NCI-H2107 treated with DMSO at 0.1 percent for 48 hours (cell line): ENCODE data around the gene VEGFA.

Experiments
- DNase-seq: peaks from one replicate; lab custom pipeline; 2025; ENCODE audit not compliant: unreplicated experiment; lab: John Stamatoyannopoulos, UW

The VEGFA gene

DNA sequence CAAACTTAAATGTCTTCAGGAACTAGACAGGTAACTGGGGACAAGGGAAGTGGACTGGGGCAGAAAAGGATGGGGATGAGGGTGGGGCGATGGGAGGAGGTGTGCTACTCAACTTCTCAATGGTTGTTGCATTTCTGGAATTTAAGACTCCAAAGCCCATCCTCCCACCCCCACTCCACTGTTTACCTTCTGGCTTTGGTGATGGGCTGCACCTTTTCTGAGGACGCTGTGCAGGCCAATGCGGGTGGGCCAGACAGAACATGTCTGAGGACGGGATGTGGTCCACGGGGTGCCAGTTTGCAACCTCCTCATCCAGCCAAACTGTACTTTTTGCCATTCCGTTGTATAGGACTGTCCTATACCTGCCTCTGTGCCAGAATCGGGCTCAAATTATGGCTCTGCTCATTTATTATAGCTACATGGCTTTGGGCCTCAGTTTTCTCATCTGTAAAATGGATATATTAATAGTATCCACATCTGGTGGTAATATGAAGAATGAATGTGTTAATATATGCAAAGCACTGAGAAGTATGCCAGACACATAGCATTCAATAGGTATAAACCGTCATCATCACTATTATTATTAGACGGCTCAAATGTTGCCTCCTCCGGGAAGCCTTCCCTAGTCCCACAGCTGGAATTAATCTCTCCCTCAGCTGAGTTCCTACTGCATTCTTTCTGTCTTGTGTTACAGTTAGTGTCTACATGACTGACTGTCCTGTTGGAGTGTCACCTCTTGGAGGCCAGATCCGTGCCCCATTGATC, 31.0 kb upstream of the VEGFA start:
- no peak for DNase-seq

DNA sequence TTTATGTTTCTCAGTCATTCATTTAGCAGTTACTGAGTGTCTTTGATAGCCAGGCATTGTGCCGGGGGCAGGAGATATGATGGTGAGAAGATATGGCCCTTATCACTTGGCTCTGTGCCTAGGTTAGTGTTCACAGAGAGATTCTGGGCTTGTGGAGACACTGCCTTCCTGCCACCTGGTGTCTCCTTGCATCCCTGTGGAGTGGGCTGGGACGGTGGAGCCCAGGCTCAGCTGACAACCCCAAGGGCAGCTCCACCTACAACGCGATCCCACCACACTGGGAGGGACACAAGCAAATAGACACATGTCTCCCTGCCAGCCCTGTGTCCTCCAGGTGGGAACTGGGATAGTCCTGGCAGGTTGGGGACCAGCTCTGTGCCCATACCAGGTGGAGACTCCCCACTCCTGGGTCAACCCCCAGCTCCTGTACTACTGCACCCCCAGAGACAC, 30.3 kb upstream of the VEGFA start:
- DNase-seq = no peak

DNA sequence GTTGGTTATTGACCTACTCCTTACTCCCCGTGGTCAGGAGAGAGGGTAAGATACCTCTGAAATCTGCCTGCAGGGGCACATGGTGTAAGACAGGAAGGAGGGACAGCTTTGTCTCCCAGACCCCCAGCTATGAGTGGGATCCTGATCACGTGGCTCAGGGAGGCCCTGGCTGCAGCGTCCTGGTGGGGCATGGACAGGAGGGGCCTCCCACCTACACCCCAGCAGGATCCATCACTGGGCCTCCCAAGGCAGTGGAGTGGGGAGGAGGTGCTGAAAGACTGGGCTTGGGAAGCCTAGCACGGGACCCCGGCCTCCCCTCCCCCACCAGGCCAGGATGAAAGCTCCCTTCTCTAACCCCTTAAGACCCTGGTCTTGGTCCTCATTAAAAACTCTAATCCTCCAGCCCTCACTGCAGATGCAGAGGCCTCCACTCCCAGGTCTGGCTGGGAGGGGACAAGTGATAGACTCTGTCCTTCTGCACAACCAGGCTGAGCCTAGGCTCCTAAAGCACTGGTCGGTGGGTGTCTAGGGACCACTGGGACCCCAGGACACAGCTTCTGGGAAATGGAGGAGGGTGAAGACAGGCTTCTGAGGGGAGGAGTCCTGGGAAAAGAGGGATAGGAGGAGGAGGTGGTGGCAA, 29.6 kb upstream of the VEGFA start:
- no peak for DNase-seq

DNA sequence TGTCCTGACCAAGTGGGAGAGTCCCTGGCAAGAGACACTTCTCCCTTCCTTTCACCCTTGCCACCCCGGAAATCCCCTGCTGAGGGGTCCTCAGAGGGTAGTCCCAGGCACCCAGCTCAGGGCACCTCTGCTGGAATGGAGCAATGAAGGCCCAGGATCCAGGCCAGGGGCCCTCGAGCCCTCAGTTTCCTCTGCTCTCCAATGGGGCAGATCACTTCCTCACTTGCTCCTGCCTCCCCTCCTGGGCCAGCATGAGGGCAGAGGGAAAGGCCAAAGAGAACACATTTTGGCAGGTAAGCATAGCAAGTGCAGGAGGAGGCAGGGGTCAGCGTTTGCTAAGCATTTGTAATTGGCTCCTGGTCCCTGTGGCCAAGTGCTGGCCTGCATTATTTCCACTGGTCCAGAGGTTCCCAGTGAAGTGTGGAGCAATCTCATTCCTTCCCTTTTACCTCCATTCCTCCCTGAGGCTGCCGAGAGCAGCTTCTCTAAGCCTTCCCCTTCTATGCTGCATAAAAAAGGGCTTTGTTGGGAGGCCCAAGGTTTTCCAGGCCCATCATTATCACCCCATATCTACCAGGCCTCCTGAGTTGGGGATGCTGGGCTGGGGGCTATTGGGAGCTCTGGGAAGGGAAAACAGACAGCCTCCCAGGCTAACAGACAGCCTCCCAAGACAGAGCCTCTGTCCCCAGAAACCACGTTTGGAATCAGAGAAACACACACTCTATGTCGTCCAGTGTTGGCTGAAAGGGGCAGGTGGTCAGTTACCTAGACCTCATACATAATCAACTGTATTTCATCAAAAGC, 28.8 kb upstream of the VEGFA start:
- no peak for DNase-seq

DNA sequence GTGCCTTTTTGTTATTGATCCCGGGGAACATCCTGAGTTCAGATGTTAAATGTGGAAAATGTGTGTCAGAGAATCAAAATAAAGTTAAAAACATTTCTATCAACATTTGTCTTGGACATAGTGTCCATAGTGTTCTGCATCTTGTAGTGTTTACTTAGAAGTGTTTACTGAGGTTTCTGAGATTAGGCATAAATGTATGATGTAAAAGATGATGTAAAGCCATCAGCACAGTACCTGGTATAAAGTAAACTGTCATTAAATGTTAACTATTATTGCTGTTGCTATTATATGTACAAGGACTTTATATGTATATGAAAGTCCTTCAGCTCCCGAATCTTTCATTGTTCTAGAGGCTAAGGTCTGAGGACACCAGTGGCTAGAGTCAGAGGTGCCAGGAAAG, 28.2 kb upstream of the VEGFA start:
- DNase-seq = no peak

DNA sequence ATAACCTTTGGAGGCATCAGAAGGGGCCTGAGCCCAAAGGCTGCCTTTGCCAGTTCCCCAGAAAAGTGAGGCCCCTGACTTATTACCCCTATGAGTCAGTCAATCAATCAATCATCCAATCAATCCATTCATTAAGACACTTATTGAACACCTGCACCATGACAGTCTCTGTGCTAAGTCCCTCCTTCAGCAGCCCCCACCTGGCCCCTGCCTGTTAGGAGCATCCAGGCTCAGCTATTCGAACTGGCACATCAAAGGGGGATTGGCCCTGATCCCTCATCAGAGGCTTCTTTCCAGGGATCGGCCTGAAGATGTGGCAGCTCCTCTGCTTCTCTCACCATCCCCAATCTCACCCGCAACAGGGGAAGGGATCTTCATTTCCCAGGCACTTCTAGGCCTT, 27.7 kb upstream of the VEGFA start:
- no peak for DNase-seq

DNA sequence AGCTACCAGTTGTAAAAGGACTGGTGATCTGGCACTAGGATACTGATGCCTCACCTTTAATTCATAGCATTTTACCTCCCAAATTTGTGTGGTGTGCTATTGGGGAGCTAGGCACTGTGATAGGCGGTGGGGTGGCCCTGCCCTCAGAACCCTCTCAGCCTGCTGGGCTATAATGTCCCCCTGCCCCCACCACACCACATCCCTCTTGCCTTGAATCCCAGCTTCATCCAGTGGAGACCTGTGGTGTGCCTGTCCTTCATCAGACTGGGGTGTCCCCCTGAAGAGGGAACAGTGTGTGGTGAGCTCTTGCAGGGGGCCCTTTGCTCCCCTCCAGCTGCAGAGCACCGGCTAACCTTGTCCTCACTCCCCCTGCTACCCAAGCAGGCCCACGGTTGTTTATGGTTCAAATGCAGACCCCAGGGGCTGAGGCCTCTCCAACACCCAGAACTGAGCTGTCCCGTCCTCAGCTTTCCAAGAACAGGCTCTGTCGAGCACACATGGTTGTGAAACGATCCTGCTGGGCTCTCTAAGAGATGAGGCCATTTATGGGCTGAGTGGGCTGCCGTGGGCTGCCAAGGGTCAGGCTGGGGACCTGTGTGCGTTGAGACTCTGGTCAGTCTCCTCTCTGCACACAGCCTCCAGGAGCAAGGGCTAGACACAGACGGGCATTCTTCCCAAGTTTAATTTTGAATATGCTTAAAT, 26.9 kb upstream of the VEGFA start:
- no peak for DNase-seq

DNA sequence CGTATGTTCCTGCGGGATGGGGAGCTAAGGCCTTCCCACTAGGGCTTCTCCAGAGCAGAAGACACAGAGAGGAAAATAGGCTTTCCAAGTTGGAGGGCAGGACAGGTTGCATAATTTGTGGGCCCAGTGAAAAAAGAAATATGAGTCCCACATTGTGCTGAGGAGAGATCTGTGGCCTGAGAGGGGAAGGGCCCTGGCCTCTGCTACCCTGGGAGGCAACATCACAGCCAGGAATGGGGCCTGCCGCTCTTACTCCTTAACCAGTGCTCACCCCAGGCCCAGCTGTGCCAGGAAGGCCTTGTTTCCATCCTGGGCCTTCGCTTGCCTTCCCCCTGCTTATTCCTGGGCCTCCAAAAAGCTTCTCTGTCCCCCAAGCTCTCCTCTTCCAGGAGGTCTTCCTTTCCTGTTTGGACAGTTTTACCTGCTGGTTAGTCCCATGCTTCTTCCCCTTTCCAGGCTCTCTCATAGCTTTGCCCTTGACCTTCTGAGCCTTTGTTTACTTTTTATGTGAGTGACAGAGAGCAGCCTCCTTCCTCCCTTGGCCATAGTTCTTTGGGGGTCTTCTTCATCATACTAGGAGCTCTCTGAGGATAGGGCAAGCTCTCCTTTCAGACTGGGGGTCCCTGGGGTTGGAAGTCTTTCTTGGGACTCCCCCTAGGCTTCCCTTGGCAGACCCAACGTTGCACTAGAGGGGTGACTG, 26.2 kb upstream of the VEGFA start:
- no peak for DNase-seq

DNA sequence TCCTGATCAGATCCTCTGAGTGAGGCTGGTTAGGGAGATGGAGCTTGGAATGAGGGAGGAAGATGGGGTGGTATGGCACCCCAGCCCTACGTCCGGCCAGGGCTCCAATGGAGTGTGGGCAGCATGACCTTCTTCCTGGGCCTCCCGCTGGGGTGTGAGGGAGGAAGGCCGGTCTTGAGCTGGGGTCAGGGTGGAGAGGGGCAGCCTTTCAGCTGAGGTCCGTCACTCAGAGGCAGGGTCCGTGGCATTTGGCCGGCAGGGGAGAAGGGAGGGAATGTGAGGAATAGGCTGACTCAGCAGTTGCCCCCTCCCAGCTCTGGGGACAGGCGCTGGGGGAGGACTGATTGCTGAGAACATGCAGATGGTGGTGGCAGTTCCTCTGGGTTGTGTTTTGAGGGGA, 25.5 kb upstream of the VEGFA start:
- no peak for DNase-seq

DNA sequence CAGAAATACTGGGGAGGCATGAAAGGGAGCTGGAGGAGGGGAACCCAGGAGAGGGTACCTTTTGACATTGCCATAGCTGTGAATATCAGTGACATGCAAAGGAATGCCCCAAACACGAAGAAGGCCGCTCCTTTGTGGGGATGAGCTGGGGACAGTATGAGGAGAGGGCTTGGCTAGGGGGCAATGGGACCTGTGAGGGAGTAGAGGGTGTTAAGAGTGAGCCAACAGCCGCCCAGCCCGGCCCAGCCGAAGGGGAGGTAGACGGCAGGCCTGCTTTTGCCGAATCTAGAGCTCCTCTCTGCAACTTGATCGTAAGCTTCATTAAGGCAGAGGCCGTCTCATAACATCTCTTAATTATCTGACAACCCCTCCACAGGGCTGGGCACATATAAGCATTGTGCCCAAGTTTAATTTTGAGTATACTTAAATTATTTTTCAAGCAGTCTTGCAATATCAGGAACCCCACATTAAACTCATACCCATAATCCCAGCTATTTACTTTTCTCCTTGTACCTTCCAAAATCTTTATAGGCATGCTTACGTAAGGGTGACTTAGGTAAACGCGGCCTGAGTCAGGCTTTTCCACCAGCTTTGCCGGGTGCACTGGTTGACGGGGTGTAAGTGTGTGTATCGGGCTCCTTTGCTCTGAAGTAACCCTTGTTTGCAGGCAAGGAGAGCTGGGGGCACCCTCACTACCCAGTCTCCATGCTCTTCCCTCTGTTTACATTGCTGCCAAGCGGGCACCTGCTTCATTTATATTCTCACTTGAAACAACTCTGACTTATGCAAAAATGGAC, 24.9 kb upstream of the VEGFA start:
- DNase-seq = no peak

DNA sequence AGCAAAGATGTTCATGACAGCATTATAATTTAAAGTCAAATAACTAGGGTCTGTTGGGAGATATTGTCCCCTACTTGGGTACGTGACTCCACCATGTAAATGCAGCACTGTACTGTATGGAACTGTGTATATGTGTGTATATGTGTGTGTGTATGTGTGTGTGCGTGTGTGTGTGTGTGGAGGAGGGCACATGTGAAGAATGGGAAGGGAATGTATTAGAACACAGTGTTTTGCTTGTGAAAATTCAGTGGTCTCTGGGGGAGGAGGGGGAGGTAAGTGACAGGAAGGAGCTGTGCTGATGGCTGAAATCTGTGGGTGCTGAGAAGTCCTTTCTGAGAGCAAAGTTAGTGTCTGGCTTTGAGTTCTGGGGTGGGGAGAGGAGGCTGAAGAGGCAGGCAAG, 23.9 kb upstream of the VEGFA start:
- DNase-seq = no peak

DNA sequence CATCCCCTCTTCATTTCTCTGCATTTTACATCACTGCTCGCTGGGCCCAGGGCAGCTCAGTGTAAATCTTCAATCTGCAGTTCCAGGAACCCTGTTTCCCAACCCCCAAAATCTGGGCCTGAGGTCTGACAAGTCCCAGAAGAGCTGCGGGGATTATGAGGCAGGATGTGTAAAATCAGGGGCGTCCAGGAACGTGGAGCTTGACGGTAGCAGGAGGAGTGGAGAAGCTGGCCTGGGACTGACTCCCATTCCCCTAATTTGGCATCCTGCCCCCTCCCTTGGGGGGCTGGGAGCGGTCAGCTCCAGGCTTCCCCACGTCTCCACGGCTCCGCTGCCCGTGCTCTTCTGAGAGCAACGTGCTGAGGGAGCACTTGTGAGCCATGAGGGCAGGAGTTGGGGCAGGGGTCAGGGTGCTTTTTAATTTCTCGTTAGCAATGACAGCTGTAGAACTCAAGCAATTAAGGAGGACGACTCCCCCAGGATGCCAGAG, 23.4 kb upstream of the VEGFA start:
- no peak for DNase-seq

DNA sequence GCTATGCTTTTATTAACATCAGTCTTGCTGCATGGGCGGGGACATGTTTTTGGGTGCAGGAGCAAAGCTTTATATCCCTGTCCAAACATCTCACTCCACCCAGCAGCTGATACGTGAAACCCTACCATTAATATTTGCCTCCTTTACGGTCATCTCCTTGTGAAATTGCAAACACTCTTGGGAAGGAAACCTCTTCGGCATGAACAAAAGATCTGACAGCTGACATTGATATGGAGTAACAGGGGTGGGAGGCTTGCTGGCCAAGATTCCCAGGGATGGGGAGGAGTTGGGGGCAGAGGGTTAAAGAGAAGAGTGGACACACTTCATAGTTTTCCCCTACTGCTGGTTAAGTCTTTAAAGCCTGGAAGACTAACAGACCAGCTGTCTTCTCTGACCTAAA, 22.2 kb upstream of the VEGFA start:
- no peak for DNase-seq

DNA sequence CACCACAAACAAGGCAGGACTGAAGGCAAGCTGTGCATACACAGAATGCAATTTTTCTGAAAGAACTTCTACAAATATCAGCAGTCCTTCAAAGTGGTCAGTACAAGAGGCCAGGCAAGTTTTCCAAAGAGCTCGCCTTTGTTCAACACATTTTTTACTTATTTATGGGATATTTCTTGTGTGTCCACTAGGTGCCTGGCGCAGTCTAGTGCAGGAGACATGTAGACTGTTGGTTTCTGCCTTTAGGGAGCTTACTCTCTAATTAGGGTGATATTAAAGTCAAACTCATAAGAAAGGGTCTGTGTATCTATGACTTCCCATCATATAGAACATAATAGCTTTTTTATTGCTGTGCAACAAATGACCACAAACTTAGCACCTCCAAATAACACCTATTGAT, 21.2 kb upstream of the VEGFA start:
- no peak for DNase-seq

DNA sequence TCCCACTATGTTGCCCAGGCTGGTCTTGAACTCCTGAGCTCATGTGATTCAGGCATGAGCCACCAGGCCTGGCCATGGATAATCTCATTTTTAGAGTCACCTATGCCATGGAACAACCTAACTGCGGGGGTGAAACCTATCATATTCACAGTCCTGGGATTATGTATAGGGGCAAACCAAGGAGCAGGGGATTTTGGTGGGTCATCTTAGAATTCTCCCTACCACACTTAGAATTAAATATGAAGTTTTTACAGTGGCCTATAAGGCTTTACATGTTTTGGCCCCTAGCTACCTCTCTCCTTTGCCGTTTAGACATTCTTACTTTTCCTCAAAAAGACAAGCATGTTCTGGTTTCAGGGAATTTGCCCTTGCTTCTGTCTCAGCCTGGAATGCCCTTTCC, 20.6 kb upstream of the VEGFA start:
- DNase-seq = no peak

DNA sequence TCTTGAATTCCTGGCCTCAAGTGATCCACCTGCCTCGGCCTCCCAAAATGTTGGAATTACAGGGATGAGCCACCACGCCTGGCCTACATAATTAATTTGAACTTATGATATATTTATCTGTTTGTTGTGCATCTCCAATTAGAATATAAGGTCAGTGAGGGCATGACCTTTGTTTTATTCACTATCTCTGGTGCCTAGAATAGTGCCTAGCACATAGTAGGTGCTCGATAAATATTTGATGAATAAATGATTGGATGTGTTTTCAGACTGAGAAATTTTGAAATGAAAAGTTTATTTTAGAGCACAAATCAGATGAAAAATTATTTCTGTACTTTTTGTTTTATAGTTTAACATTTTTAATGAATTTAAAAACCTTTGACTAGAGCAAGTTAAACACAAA, 19.4 kb upstream of the VEGFA start:
- DNase-seq = no peak

DNA sequence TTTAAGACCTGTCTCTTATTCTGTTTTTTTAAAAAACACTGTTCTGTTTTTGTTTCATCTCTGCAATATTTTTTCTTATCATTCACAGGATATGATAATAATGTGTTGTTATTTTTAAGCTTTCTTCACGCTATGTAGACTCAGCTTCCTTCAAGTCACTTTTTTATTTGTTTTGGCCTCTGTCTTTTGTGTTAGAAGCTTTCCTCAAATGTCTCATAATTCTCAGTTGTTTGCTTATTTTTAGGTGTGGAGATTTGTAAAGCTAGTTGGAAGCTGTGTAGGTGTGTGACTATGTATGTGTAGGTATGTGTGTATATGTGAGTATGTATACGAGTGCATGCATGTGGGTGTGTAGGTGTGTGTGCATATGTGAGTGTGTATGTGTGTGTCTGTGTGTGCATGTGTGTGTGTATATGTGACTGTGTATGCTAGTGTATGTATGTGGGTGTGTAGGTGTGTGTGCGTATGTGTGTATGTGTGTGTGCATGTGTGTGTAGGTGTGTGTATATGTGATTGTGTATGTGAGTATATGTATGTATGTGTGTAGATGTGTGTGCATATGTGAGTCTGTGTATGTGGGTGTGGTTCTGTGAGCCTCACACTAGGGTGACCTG, 16.3 kb upstream of the VEGFA start:
- no peak for DNase-seq

DNA sequence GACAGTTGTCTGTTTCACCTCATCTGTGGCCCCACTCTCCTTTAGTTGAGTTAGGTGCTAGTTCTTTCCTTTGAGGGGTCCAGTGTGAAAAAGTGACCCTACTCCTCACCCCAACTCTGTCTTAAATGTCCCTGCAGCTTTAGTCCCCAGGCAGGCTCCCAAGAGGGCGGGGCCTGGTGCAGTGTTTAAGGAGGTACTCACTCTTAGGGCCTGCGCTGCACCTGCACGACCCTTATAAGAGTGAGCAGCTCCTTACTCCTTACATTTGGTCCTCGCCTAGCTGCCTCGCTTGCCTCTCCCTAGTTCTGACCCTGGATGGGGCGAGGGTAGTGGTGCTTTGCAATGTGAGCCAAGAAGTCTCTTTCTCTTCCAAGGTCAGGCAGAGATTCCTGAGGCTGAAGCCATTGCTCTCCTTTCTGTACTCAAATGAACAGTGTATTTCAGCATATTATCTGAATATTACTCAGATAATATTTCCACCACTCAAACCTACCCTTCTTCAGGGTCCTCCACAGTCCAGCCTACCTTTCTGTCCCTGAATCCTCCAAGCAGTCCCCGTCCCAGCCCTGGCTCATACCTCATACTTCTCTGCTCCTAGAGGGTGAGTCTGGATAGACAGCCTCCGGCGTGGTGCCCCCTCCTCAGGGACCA, 11.9 kb upstream of the VEGFA start:
- DNase-seq = no peak

DNA sequence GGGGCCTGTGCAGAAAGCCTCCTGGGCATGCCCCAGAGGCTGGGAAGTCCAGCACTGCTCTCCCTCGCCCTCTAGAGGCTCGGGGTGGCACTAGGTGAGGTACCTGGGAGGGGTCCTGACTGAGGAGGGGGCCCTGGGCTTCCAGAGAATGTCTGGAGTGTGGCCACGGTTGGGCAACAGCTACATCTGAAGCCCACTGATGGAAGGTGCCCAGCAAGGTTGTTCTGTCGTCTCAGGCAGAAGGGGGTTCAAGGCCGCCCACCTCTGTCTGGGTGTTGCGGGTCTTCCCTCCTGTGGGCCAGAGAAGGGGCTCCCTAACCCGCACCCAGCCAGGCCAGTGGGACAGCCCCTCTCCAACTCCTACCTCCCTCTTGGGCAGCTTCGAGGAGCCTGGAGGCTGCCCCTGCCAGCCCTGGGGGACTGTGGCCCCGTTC, 11.4 kb upstream of the VEGFA start:
- DNase-seq = no peak
